ENCODE data around the gene JAML.

- TF ChIP-seq CTCF (IDR thresholded peaks at IDR 0.05) (no peak), POLR2A (IDR thresholded peaks at IDR 0.05) (no peak)
Measured at GRCh38 chr11:118217575-118217974, 7.2 kb downstream of the JAML start.

Measured in breast epithelium (tissue), 3 donors.